HEK293T (cell line): ENCODE data around the gene ZACN.

Source experiments
- BHLHE40 ChIP-seq: fragments of 450-650 bp; IDR thresholded peaks from 2 replicates; pipeline ENCODE4 v1.6.1; 2016; ENCODE audit warnings: mild to moderate bottlenecking, moderate library complexity, borderline replicate concordance
- ELF4 ChIP-seq: fragments of 450-650 bp; IDR thresholded peaks from 2 replicates; pipeline ENCODE4 v1.6.1; 2017; ENCODE audit warnings: antibody characterized with exemption
- L3MBTL2 ChIP-seq: fragments of 450-650 bp; conservative IDR thresholded peaks from 2 replicates; pipeline ENCODE4 v1.6.1; 2016; ENCODE audit warnings: mild to moderate bottlenecking
- LEF1 ChIP-seq: fragments of 450-650 bp; IDR thresholded peaks from 2 replicates; pipeline ENCODE4 v1.6.1; 2017; ENCODE audit warnings: mild to moderate bottlenecking, borderline replicate concordance
- NFRKB ChIP-seq: fragments of 450-650 bp; IDR thresholded peaks from 2 replicates; pipeline ENCODE4 v1.6.1; 2016; ENCODE audit warnings: mild to moderate bottlenecking, moderate library complexity
- PKNOX1 ChIP-seq: fragments of 450-650 bp; IDR thresholded peaks from 2 replicates; pipeline ENCODE4 v1.6.1; 2016
- SP1 ChIP-seq: fragments of 450-650 bp; IDR thresholded peaks from 2 replicates; pipeline ENCODE4 v1.6.1; 2017
- TARDBP ChIP-seq: fragments of 450-650 bp; IDR thresholded peaks from 2 replicates; pipeline ENCODE4 v1.6.1; 2016
- ZNF384 ChIP-seq: fragments of 450-650 bp; IDR thresholded peaks from 2 replicates; pipeline ENCODE4 v1.6.1; 2016

GRCh38 chr17:76034428-76035350 lies 44.3 kb upstream of the ZACN start:
- TF ChIP-seq SP1 (no peak), ZNF384 (no peak), NFRKB (no peak), LEF1 (no peak), BHLHE40 (no peak), TARDBP (no peak), ELF4 (no peak), PKNOX1 (no peak), L3MBTL2 (no peak)
